ENCODE results near the gene CANT1.

Gene CANT1

DNA sequence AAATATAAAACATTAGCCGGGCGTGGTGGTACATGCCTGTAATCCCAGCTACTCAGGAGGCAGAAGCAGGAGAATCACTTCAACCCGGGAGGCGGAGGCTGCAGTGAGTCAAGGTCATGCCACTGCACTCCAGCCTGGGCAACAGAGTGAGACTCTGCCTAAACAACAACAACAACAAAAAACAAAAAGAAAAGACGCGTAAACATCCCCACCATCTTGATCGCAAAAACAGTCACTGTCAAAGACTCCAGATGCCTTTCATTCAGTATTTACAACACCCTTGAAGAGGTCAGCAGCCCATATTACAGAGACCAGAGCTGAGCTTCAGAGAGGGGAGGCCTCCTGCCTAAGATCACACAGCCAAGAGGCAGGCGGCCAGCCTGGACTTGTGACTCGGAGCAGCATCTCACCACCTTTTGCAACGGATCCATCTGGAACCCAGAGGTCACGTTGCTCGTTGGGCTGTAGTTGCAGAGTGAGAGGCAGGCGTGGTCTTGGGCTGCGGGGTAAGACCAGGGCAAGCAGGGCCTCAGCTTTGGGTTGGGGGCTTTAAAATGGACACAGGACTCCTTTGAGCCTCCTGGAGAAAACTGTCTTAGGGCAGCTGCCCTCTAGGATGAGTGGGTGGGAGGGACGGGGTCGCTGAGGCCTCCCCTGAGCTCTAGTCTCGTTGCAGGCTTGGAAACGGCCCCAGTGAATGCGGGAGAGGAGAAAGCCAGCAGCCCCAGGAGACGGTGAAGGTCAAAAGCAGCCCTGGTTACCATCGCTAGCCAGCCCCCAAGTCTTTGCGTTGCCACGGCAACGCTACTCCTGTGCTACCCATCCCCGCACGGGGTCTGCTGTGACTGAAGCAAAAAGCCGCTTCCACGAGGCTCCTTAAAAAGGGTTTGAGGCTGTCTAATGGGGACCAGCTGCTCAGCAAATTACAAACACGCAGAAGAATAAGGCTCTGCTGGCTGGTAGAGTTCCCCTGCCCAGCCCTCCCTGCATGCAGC is 55.9 kb downstream of the CANT1 start:
- H2BK120ac ChIP-seq (ENCODE audit: insufficient read depth, low read length, poor library complexity), result no peak overlapping the region
- no CpG with 5 or more reads among the region's 29 CpGs for WGBS (ENCODE audit: extremely low coverage, insufficient coverage, insufficient read length)

DNA sequence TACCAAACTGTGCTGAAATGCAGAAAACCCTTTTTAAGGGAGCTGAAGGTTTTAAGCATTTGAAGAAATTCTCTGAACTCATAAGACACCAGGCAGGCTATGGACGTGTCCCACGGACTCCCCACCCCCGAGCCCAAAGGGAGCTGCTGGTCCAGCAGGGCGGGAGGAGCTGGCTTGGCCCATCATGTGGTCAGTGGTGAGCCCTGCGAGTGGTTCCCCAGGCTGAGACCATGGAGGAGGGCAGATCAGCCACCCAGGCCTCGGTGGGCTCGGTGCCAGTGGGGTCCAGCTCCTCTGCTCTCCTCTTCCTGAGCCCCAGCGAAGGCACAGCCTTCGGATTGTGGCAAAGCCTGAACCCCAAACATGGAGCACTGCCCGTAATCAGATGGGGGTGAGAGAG is 56.9 kb downstream of the CANT1 start:
- H3K79me2 ChIP-seq (ENCODE audit: control insufficient read depth, insufficient read depth, low read length, poor library complexity), result peaks cover 2% of the 10 kb centered on the region
- no peak overlapping the region for H2BK5ac ChIP-seq (ENCODE audit: low read depth, low read length, poor library complexity)
- H3K9ac ChIP-seq (ENCODE audit: low read length), result no peak overlapping the region
- H4K91ac ChIP-seq (ENCODE audit: low read depth, low read length), result no peak overlapping the region
- no peak overlapping the region for H4K12ac ChIP-seq (ENCODE audit: low read depth, low read length)
- peak overlapping the region; percentile 29 for H3K14ac ChIP-seq (ENCODE audit: low read length)
- no peaks in the 10 kb centered on the region for H3K36me3 ChIP-seq (ENCODE audit: control insufficient read depth in 1 of 2, insufficient read depth in 2 of 2, low read length in 2 of 2)
- no peak overlapping the region for H3K4me3 ChIP-seq (ENCODE audit: low read depth, low read length)
- no CpG with 5 or more reads among the region's 10 CpGs for WGBS (ENCODE audit: extremely low coverage, insufficient coverage, insufficient read length)
- peaks cover 6% of the 10 kb centered on the region for H3K9me3 ChIP-seq (ENCODE audit: insufficient read depth, low read depth, low read length)
- H2AK5ac ChIP-seq (ENCODE audit: low read length), result peak overlapping the region; percentile 66
- H3K4ac ChIP-seq (ENCODE audit: low read depth, low read length), result no peak overlapping the region
- H3K4me2 ChIP-seq (ENCODE audit: low read length), result no peak overlapping the region
- peak overlapping the region; percentile 29 for H2BK12ac ChIP-seq (ENCODE audit: low read length)
- H3K23ac ChIP-seq (ENCODE audit: low read length), result no peak overlapping the region
- no peak overlapping the region for H3K18ac ChIP-seq (ENCODE audit: low read length)
- DNase-seq, result no peak
- H4K8ac ChIP-seq (ENCODE audit: low read depth, low read length), result no peak overlapping the region
- H3K27ac ChIP-seq (ENCODE audit: low read depth, low read length), result no peak overlapping the region
- no peaks in the 10 kb centered on the region for H3K27me3 ChIP-seq (ENCODE audit: insufficient read depth, low read length)
- H3K4me1 ChIP-seq (ENCODE audit: control insufficient read depth in 1 of 2, insufficient read depth in 2 of 2, low read length in 2 of 2), result peaks cover 17 to 20% of the 10 kb centered on the region in 2 experiments
- peaks cover 12% of the 10 kb centered on the region for H3K79me1 ChIP-seq (ENCODE audit: low read length)
- H2BK120ac ChIP-seq (ENCODE audit: insufficient read depth, low read length, poor library complexity), result peak overlapping the region; percentile 4
- H2AFZ ChIP-seq (ENCODE audit: insufficient read depth, low read length, poor library complexity), result no peak overlapping the region

More for the DNA sequence above, 55.9 kb downstream of the CANT1 start:
- no peaks in the 10 kb centered on the region for H3K27me3 ChIP-seq (ENCODE audit: insufficient read depth, low read length)
- H2BK5ac ChIP-seq (ENCODE audit: low read depth, low read length, poor library complexity), result no peak overlapping the region
- H3K4ac ChIP-seq (ENCODE audit: low read depth, low read length), result no peak overlapping the region
- H2AFZ ChIP-seq (ENCODE audit: insufficient read depth, low read length, poor library complexity), result no peak overlapping the region
- peaks cover 6% of the 10 kb centered on the region for H3K9me3 ChIP-seq (ENCODE audit: insufficient read depth, low read depth, low read length)
- H3K4me1 ChIP-seq (ENCODE audit: control insufficient read depth in 1 of 2, insufficient read depth in 2 of 2, low read length in 2 of 2), result peaks cover 23 to 26% of the 10 kb centered on the region in 2 experiments
- H3K9ac ChIP-seq (ENCODE audit: low read length), result no peak overlapping the region
- no peak overlapping the region for H4K8ac ChIP-seq (ENCODE audit: low read depth, low read length)
- no peak overlapping the region for H2AK5ac ChIP-seq (ENCODE audit: low read length)
- H3K18ac ChIP-seq (ENCODE audit: low read length), result no peak overlapping the region
- H3K79me2 ChIP-seq (ENCODE audit: control insufficient read depth, insufficient read depth, low read length, poor library complexity), result peaks cover 2% of the 10 kb centered on the region
- no peak overlapping the region for H4K91ac ChIP-seq (ENCODE audit: low read depth, low read length)
- H3K36me3 ChIP-seq (ENCODE audit: control insufficient read depth in 1 of 2, insufficient read depth in 2 of 2, low read length in 2 of 2), result no peaks in the 10 kb centered on the region
- H4K12ac ChIP-seq (ENCODE audit: low read depth, low read length), result no peak overlapping the region
- no peak overlapping the region for H3K27ac ChIP-seq (ENCODE audit: low read depth, low read length)
- peaks cover 18% of the 10 kb centered on the region for H3K79me1 ChIP-seq (ENCODE audit: low read length)
- no peak overlapping the region for H3K23ac ChIP-seq (ENCODE audit: low read length)
- H3K4me2 ChIP-seq (ENCODE audit: low read length), result no peak overlapping the region
- no peak overlapping the region for H2BK12ac ChIP-seq (ENCODE audit: low read length)
- H3K4me3 ChIP-seq (ENCODE audit: low read depth, low read length), result no peak overlapping the region
- DNase-seq, result no peak
- no peak overlapping the region for H3K14ac ChIP-seq (ENCODE audit: low read length)

DNA sequence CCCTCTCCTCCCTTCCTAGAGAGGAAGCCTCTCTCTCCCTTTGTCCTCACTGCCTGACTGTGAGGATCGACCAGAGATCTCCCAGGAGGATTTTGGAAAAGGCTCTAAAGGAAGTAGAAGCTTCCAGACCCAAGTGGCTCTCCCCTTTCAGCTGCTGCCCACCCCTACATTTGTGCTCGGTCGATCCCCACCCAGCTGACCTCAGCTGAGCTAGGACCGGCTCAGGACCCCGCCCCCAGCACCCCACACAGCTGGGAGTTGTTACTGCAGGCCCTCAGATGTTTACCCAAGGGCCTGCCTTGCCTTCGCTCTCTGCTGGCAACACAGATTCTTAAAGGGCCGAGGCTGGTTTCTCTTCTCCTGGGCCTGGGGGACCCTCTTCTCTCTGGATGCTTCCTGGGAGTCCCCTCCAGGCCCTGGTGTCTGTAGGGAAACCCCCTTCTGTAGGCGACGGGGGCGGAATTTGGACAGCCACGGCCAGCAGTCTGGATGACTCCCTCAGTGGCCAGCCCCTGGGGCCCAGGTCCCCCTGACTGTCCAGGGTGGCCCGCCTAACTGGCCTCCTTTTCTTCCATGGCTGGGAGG is 57.5 kb downstream of the CANT1 start:
- Histone ChIP-seq H4K91ac (ENCODE audit: low read depth, low read length) (no peak overlapping the region), H3K79me1 (ENCODE audit: low read length) (peaks cover 8% of the 10 kb centered on the region), H3K14ac (ENCODE audit: low read length) (no peak overlapping the region), H2BK120ac (ENCODE audit: insufficient read depth, low read length, poor library complexity) (no peak overlapping the region), H3K27ac (ENCODE audit: low read depth, low read length) (no peak overlapping the region), H3K9me3 (ENCODE audit: insufficient read depth, low read depth, low read length) (peaks cover 6% of the 10 kb centered on the region), H3K18ac (ENCODE audit: low read length) (no peak overlapping the region), H2BK5ac (ENCODE audit: low read depth, low read length, poor library complexity) (no peak overlapping the region), H3K4me3 (ENCODE audit: low read depth, low read length) (no peak overlapping the region), H3K4me2 (ENCODE audit: low read length) (no peak overlapping the region), H3K23ac (ENCODE audit: low read length) (no peak overlapping the region), H4K8ac (ENCODE audit: low read depth, low read length) (no peak overlapping the region), H2AFZ (ENCODE audit: insufficient read depth, low read length, poor library complexity) (no peak overlapping the region), H3K36me3 (ENCODE audit: control insufficient read depth in 1 of 2, insufficient read depth in 2 of 2, low read length in 2 of 2) (no peaks in the 10 kb centered on the region), H3K9ac (ENCODE audit: low read length) (no peak overlapping the region), H3K4ac (ENCODE audit: low read depth, low read length) (no peak overlapping the region), H4K12ac (ENCODE audit: low read depth, low read length) (no peak overlapping the region), H3K4me1 (ENCODE audit: control insufficient read depth in 1 of 2, insufficient read depth in 2 of 2, low read length in 2 of 2) (peaks cover 13 to 14% of the 10 kb centered on the region in 2 experiments), H2AK5ac (ENCODE audit: low read length) (no peak overlapping the region), H3K79me2 (ENCODE audit: control insufficient read depth, insufficient read depth, low read length, poor library complexity) (peaks cover 2% of the 10 kb centered on the region), H3K27me3 (ENCODE audit: insufficient read depth, low read length) (no peaks in the 10 kb centered on the region), H2BK12ac (ENCODE audit: low read length) (no peak overlapping the region)
- no CpG with 5 or more reads among the region's 12 CpGs for WGBS (ENCODE audit: extremely low coverage, insufficient coverage, insufficient read length)
- DNase-seq, result no peak

DNA sequence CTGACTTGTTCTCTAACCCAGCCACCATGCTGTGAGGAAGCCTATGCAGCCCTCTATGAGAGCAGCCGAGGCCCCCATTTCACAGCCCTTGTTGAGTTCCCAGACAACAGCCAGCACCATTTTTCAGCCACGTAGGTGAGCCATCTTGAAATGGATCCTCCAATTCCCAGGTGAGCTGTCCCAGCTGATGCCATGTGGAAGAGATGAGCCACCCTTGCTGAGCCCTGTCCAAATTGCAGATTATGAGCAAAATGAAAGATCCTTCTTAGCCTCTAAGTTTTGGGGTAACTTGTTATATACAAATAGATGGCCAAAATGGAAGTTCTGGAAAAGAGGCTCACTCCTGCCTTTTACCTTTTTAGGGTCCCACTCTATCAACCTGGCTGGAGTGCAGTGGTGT is 58.7 kb downstream of the CANT1 start:
- no peak overlapping the region for H3K14ac ChIP-seq (ENCODE audit: low read length)
- WGBS (ENCODE audit: extremely low coverage, insufficient coverage, insufficient read length), result no CpG with 5 or more reads among the region's 2 CpGs
- H3K27me3 ChIP-seq (ENCODE audit: insufficient read depth, low read length), result no peaks in the 10 kb centered on the region
- peaks cover 2% of the 10 kb centered on the region for H3K79me2 ChIP-seq (ENCODE audit: control insufficient read depth, insufficient read depth, low read length, poor library complexity)
- no peaks in the 10 kb centered on the region for H3K36me3 ChIP-seq (ENCODE audit: control insufficient read depth in 1 of 2, insufficient read depth in 2 of 2, low read length in 2 of 2)
- H3K9ac ChIP-seq (ENCODE audit: low read length), result no peak overlapping the region
- no peak overlapping the region for H4K12ac ChIP-seq (ENCODE audit: low read depth, low read length)
- no peak for DNase-seq
- peaks cover 2% of the 10 kb centered on the region for H3K79me1 ChIP-seq (ENCODE audit: low read length)
- no peak overlapping the region for H3K27ac ChIP-seq (ENCODE audit: low read depth, low read length)
- peaks cover 3% of the 10 kb centered on the region in 2 experiments for H3K4me1 ChIP-seq (ENCODE audit: control insufficient read depth in 1 of 2, insufficient read depth in 2 of 2, low read length in 2 of 2)
- H2AFZ ChIP-seq (ENCODE audit: insufficient read depth, low read length, poor library complexity), result no peak overlapping the region
- no peak overlapping the region for H4K8ac ChIP-seq (ENCODE audit: low read depth, low read length)
- H3K23ac ChIP-seq (ENCODE audit: low read length), result no peak overlapping the region
- H3K4me3 ChIP-seq (ENCODE audit: low read depth, low read length), result no peak overlapping the region
- no peak overlapping the region for H2AK5ac ChIP-seq (ENCODE audit: low read length)
- no peak overlapping the region for H2BK120ac ChIP-seq (ENCODE audit: insufficient read depth, low read length, poor library complexity)
- H3K4me2 ChIP-seq (ENCODE audit: low read length), result no peak overlapping the region
- H3K4ac ChIP-seq (ENCODE audit: low read depth, low read length), result no peak overlapping the region
- H2BK5ac ChIP-seq (ENCODE audit: low read depth, low read length, poor library complexity), result no peak overlapping the region
- H3K18ac ChIP-seq (ENCODE audit: low read length), result no peak overlapping the region
- H2BK12ac ChIP-seq (ENCODE audit: low read length), result no peak overlapping the region
- H3K9me3 ChIP-seq (ENCODE audit: insufficient read depth, low read depth, low read length), result peaks cover 6% of the 10 kb centered on the region
- no peak overlapping the region for H4K91ac ChIP-seq (ENCODE audit: low read depth, low read length)
